Caco-2 (cell line): ENCODE measurements around the gene TCERG1L. TPM values are rescaled to one million over a fixed set of nuclear protein-coding genes. Genes with fewer than 3 reads are reported as not detected.

ENCODE experiments used
- BruUV-seq: library from RNA; stranded (reverse); fragments of 400-500 nt; replicated peaks from 2 replicates; lab custom pipeline; 2021; lab: Mats Ljungman, UMichigan
- CTCF ChIA-PET: fragments of 300-600 bp; sonication (Branson Sonifier 250); formaldehyde crosslinking; loops from one replicate; lab custom pipeline; 2022; ENCODE audit warnings: antibody characterized with exemption; lab: Charles Lee
- POLR2A ChIA-PET: fragments of 300-600 bp; sonication (Branson Sonifier 250); formaldehyde crosslinking; loops from one replicate; lab custom pipeline; 2022; ENCODE audit warnings: antibody characterized with exemption; lab: Charles Lee
- DNase-seq, 2 experiments: peaks; one replicate each; pipeline versions ENCODE4 v3.0.0 to v3.0.0-alpha.2; 2020 to 2022
- H3K27me3 ChIP-seq: replicated peaks from 2 replicates; pipeline ENCODE4 v1.6.0; 2011; ENCODE audit warnings: low read length; ENCODE audit not compliant: control insufficient read depth, insufficient read depth
- H3K36me3 ChIP-seq: 2 replicates; pipeline ENCODE4 v1.5.1; 2011; ENCODE audit warnings: low read length; ENCODE audit not compliant: control insufficient read depth, insufficient read depth
- H3K4me1 ChIP-seq: fragments of 250-450 bp; sonication (Bioruptor Pico); 2 replicates; pipeline ENCODE4 v1.5.1; 2020; ENCODE audit warnings: mild to moderate bottlenecking
- H3K4me3 ChIP-seq: 2 replicates; pipeline ENCODE4 v1.5.1; 2011; ENCODE audit warnings: low read depth, mild to moderate bottlenecking, control low read depth, low read length
- H3K9me3 ChIP-seq: fragments of 250-450 bp; sonication (Bioruptor Pico); 2 replicates; pipeline ENCODE4 v1.5.1; 2020; ENCODE audit warnings: mild to moderate bottlenecking, moderate library complexity
- H3K27ac Mint-ChIP-seq: one replicate; pipeline ENCODE4 v1.8.0; 2022; ENCODE audit warnings: mixed read lengths; ENCODE audit not compliant: unreplicated experiment
- H3K27me3 Mint-ChIP-seq: one replicate; pipeline ENCODE4 v1.8.0; 2022; ENCODE audit warnings: mixed read lengths; ENCODE audit not compliant: insufficient read depth, unreplicated experiment
- H3K36me3 Mint-ChIP-seq: one replicate; pipeline ENCODE4 v1.8.0; 2022; ENCODE audit warnings: mild to moderate bottlenecking, mixed read lengths; ENCODE audit not compliant: insufficient read depth, unreplicated experiment
- H3K4me1 Mint-ChIP-seq: one replicate; pipeline ENCODE4 v1.8.0; 2022; ENCODE audit warnings: low read depth, mixed read lengths; ENCODE audit not compliant: unreplicated experiment
- H3K4me3 Mint-ChIP-seq: one replicate; pipeline ENCODE4 v1.8.0; 2022; ENCODE audit warnings: mild to moderate bottlenecking, moderate library complexity, mixed read lengths; ENCODE audit not compliant: unreplicated experiment
- H3K9me3 Mint-ChIP-seq: one replicate; pipeline ENCODE4 v1.8.0; 2022; ENCODE audit warnings: mixed read lengths; ENCODE audit not compliant: unreplicated experiment
- CTCF ChIP-seq, 2 experiments: fragments of 200-600 bp in 1 of 2; IDR thresholded peaks; 1 replicate in 1 of 2; 2 replicates in 1 of 2; pipeline versions ENCODE4 v1.5.1 to v1.8.0; 2011 to 2022; ENCODE audit warnings: antibody characterized with exemption in 1 of 2, control low read depth in 1 of 2, inconsistent platforms in 1 of 2, low read depth in 1 of 2, low read length in 1 of 2, mild to moderate bottlenecking in 1 of 2, moderate library complexity in 1 of 2; ENCODE audit not compliant: insufficient read depth in 1 of 2, severe bottlenecking in 1 of 2, unreplicated experiment in 1 of 2
- intact Hi-C: fragments of 100-400 bp; cut with micrococcal nuclease; formaldehyde crosslinking; loops from one replicate; pipeline ENCODE4 v1.10.0; 2022; ENCODE audit not compliant: unreplicated experiment
- total RNA-seq: library from RNA; stranded (reverse); gene quantifications from 2 replicates; pipeline ENCODE4 v1.2.3, GENCODE V29; 2022

TCERG1L gene
- total RNA-seq, 1 experiment from 2014 or later: not detected

GRCh38 chr10:131356442-131356841 lies 44.9 kb upstream of the TCERG1L start:
- BruUV-seq: no TSS peak
- H3K4me1 ChIP-seq: no peaks in the 10 kb centered on the region
- Mint-ChIP-seq H3K4me1 (no peaks in the 10 kb centered on the region), H3K36me3 (no peaks in the 10 kb centered on the region), H3K27me3 (no peaks in the 10 kb centered on the region), H3K9me3 (no peaks in the 10 kb centered on the region), H3K27ac (no peak overlapping the region), H3K4me3 (no peak overlapping the region)
- CTCF ChIA-PET: no interaction called here
- no peak overlapping the region for H3K4me3 ChIP-seq
- intact Hi-C loops: no loop called here
- no peak for DNase-seq
- H3K9me3 ChIP-seq: no peaks in the 10 kb centered on the region
- no peaks in the 10 kb centered on the region for H3K27me3 ChIP-seq
- POLR2A ChIA-PET: no interaction called here
- TF ChIP-seq CTCF (IDR thresholded peaks at IDR 0.05; ENCODE audit: insufficient read depth in 1 of 2, low read depth in 1 of 2, low read length in 1 of 2, severe bottlenecking in 1 of 2, unreplicated experiment in 1 of 2): no peak
- no peaks in the 10 kb centered on the region for H3K36me3 ChIP-seq

DNA sequence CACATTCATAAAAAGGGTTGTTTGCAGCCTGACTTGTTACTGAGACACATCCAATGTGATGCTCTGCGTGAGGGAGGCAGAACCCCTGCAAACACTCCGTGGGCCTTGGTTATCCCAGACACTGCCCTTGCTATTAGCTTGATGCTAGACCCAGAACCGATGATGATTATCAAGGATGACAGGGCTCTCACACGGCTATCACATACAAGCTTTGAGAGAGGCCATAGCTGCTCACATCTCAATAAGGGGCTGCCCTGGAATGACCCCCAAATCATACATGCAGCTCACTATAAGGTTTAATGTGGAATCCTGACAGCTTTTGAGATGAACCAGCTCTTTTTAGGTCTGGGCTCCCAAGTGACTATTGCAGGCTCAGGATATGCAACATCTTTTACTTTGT lies 44.4 kb upstream of the TCERG1L start:
- BruUV-seq: no TSS peak
- no peak overlapping the region for H3K4me3 Mint-ChIP-seq
- Histone ChIP-seq H3K36me3 (no peaks in the 10 kb centered on the region), H3K9me3 (no peaks in the 10 kb centered on the region), H3K4me3 (no peak overlapping the region), H3K27me3 (no peaks in the 10 kb centered on the region), H3K4me1 (no peaks in the 10 kb centered on the region)
- no peaks in the 10 kb centered on the region for H3K36me3 Mint-ChIP-seq
- DNase-seq: no peak
- H3K27ac Mint-ChIP-seq: no peak overlapping the region
- TF ChIP-seq CTCF (IDR thresholded peaks at IDR 0.05; ENCODE audit: insufficient read depth in 1 of 2, low read depth in 1 of 2, low read length in 1 of 2, severe bottlenecking in 1 of 2, unreplicated experiment in 1 of 2): no peak
- ChIA-PET POLR2A (no interaction called here), CTCF (no interaction called here)
- H3K4me1 Mint-ChIP-seq: no peaks in the 10 kb centered on the region
- no peaks in the 10 kb centered on the region for H3K9me3 Mint-ChIP-seq
- H3K27me3 Mint-ChIP-seq: no peaks in the 10 kb centered on the region
- intact Hi-C loops: no loop called here

DNA sequence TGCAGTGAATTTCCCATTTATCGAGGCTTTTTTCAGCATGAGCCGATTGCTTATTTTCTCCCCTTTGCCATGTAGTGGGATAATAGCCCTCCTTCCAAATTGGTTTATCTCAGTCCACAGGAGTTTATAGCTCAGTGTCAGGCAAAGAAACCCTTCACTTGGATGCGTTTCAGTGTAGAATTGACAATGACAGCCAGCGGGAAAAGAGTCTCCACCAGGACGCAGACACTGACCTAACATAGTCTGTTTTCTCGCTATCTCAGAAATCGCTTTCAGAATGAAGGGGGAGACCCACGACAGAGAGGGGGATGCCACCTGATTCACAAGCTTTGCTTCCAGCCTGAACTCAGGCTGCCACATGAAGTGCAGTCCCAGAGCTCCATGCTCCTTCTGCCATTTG lies 43.5 kb upstream of the TCERG1L start:
- BruUV-seq: no TSS peak
- POLR2A ChIA-PET: no interaction called here

More for the DNA sequence above, 43.5 kb upstream of the TCERG1L start:
- Histone ChIP-seq H3K36me3 (no peaks in the 10 kb centered on the region), H3K4me1 (no peaks in the 10 kb centered on the region), H3K27me3 (no peaks in the 10 kb centered on the region), H3K9me3 (no peaks in the 10 kb centered on the region), H3K4me3 (no peak overlapping the region)
- no peak for DNase-seq
- Mint-ChIP-seq H3K36me3 (no peaks in the 10 kb centered on the region), H3K4me1 (no peaks in the 10 kb centered on the region), H3K4me3 (no peak overlapping the region), H3K27ac (no peak overlapping the region), H3K27me3 (no peaks in the 10 kb centered on the region), H3K9me3 (no peaks in the 10 kb centered on the region)
- intact Hi-C loops: no loop called here
- CTCF ChIA-PET: no interaction called here
- TF ChIP-seq CTCF (IDR thresholded peaks at IDR 0.05; ENCODE audit: insufficient read depth in 1 of 2, low read depth in 1 of 2, low read length in 1 of 2, severe bottlenecking in 1 of 2, unreplicated experiment in 1 of 2): no peak
